Suprapubic skin (tissue), 4 donors: ENCODE measurements around the gene GLP2R. TPM values are rescaled to one million over a fixed set of nuclear protein-coding genes. Genes with fewer than 3 reads are reported as not detected.

Source experiments
- DNase-seq, 2 donors: peaks; one replicate each; pipeline ENCODE4 v3.0.0-alpha.2; 2019; ENCODE audit warnings: low spot score in 2 of 2
- H3K27ac ChIP-seq: fragments of 200-600 bp; sonication (generic); one replicate; pipeline ENCODE4 v1.5.1; 2019
- H3K27me3 ChIP-seq: fragments of 200-600 bp; sonication (generic); one replicate; pipeline ENCODE4 v1.5.1; 2019
- H3K36me3 ChIP-seq: fragments of 200-600 bp; sonication (generic); one replicate; pipeline ENCODE4 v1.5.1; 2019
- H3K4me1 ChIP-seq: fragments of 200-600 bp; sonication (generic); one replicate; pipeline ENCODE4 v1.5.1; 2019
- H3K4me3 ChIP-seq: fragments of 200-600 bp; sonication (generic); one replicate; pipeline ENCODE4 v1.5.1; 2019; ENCODE audit warnings: mild to moderate bottlenecking
- H3K9me3 ChIP-seq: fragments of 200-600 bp; sonication (generic); one replicate; pipeline ENCODE4 v1.5.1; 2019
- EP300 ChIP-seq: sonication (generic); formaldehyde crosslinking; IDR thresholded peaks from one replicate; pipeline ENCODE4 v1.6.1; 2017; ENCODE audit warnings: antibody characterized with exemption
- POLR2A ChIP-seq, 2 donors: fragments of 450-650 bp; IDR thresholded peaks; one replicate each; pipeline ENCODE4 v1.6.1; 2017; ENCODE audit warnings: antibody characterized with exemption in 2 of 2, mild to moderate bottlenecking in 2 of 2, moderate library complexity in 2 of 2
- POLR2AphosphoS5 ChIP-seq, 3 donors: sonication (generic); formaldehyde crosslinking; IDR thresholded peaks; one replicate each; pipeline ENCODE4 v1.6.1; 2017; ENCODE audit warnings: antibody characterized with exemption in 3 of 3
- WGBS: methylation state at CpG from one replicate; pipeline ENCODE4 v1.1.5; 2018; 5-methylcytosine and 5-hydroxymethylcytosine counted together
- total RNA-seq, 4 donors: library from RNA; depleted of rRNA; stranded (reverse); fragments of >200 nt; gene quantifications; one replicate each; pipeline ENCODE4 v1.1.0, GENCODE V29; 2016
- TF ChIP-seq, protein P1 (sequence below), 2 donors: fragments of 200-600 bp in 1 of 2; fragments of 450-650 bp in 1 of 2; sonication (generic) in 1 of 2; IDR thresholded peaks; one replicate each; pipeline ENCODE4 v1.5.1; 2016 to 2019; ENCODE audit warnings: antibody characterized with exemption in 2 of 2, mild to moderate bottlenecking in 1 of 2, moderate library complexity in 1 of 2

The GLP2R gene
- total RNA-seq, 4 donors from 2014 or later = 0.40 to 0.76 (median 0.49) TPM; not detected in 1

DNA sequence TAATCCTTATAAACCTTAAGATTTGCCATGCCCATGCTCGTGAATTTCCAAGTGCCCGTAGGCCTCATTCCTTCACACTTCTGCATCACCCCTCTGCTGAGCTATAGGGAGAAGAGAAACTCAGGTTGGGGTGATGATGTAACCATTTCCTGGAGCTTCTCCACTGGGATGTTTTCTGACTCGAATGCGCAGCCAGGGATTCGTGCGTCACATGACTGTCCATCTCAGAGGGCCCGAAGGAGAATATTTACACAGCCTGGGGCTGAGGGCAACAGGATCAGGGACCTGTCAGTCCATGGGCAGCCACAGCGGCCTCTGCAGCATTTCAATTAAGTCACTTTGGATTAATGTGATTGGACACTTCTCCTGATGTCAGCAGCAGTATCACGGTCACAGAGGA, 12.6 kb upstream of the GLP2R start:
- Histone ChIP-seq H3K27me3 (peaks cover 4% of the 10 kb centered on the region), H3K4me1 (no peaks in the 10 kb centered on the region), H3K9me3 (no peaks in the 10 kb centered on the region), H3K4me3 (no peak overlapping the region), H3K36me3 (no peaks in the 10 kb centered on the region), H3K27ac (no peak overlapping the region)
- no peak for TF ChIP-seq EP300
- no peak for DNase-seq
- 75% methylated on average over 8 of the region's 9 CpGs for WGBS

DNA sequence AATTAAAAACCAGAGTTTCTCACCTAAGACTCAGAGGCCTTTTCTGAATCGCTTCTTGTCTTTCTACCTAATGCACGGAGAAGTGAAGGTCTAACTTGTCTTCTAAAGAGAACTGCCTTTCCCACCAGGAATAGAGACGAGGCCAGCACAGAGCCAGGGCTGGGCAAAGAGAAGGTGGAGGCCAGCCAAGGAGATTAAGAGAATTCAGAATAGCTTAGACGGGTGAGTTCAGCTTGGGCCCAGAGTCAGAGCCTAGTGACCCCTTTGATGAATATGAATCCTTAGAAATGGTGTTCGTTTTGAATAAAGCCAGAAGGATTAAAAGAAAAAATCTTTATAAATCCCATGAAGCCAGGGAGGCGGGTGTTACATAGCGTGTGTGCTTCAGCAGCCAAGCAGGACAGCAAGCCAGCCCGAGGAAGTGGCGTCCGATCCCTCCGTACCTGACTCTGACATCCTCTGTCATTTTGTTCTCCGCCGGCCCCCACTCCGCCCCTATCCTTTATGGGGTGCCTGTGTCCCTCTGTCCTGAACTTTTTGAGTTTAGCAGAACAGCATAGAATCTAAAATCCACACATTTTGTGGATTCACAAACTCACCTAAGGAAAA, 11.3 kb upstream of the GLP2R start:
- TF ChIP-seq POLR2AphosphoS5 (IDR thresholded peaks at IDR 0.05) (no peak), EP300 (no peak), POLR2A (IDR thresholded peaks at IDR 0.05) (no peak)
- TF ChIP-seq, protein P1, sequence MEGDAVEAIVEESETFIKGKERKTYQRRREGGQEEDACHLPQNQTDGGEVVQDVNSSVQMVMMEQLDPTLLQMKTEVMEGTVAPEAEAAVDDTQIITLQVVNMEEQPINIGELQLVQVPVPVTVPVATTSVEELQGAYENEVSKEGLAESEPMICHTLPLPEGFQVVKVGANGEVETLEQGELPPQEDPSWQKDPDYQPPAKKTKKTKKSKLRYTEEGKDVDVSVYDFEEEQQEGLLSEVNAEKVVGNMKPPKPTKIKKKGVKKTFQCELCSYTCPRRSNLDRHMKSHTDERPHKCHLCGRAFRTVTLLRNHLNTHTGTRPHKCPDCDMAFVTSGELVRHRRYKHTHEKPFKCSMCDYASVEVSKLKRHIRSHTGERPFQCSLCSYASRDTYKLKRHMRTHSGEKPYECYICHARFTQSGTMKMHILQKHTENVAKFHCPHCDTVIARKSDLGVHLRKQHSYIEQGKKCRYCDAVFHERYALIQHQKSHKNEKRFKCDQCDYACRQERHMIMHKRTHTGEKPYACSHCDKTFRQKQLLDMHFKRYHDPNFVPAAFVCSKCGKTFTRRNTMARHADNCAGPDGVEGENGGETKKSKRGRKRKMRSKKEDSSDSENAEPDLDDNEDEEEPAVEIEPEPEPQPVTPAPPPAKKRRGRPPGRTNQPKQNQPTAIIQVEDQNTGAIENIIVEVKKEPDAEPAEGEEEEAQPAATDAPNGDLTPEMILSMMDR (IDR thresholded peaks at IDR 0.05) = no peak
- 74% methylated on average over 14 of the region's 14 CpGs for WGBS
- DNase-seq = no peak
- H3K4me3 ChIP-seq = no peak overlapping the region
- H3K27me3 ChIP-seq = peaks cover 4% of the 10 kb centered on the region
- H3K27ac ChIP-seq = no peak overlapping the region
- no peaks in the 10 kb centered on the region for H3K9me3 ChIP-seq
- no peaks in the 10 kb centered on the region for H3K4me1 ChIP-seq
- H3K36me3 ChIP-seq = no peaks in the 10 kb centered on the region

DNA sequence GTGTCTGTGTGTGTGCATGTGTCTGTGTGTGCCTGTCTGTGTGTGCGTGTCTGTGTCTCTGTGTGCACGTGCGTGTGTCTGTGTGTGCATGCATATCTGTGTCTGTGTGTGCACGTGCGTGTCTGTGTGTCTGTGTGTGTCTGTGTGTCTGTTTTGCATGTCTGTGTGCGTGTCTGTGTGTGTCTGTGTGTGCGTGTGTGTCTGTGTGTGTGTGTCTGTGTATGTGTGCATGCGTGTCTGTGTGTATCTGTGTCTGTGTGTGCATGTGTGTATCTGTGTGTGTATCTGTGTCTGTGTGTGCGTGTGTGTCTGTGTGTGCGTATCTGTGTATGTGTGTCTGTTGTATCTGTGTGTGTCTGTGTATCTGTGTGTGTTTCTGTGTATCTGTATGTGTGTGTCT, 9.3 kb upstream of the GLP2R start:
- Histone ChIP-seq H3K27ac (no peak overlapping the region), H3K9me3 (no peaks in the 10 kb centered on the region), H3K4me3 (no peak overlapping the region), H3K4me1 (no peaks in the 10 kb centered on the region), H3K36me3 (no peaks in the 10 kb centered on the region), H3K27me3 (peaks cover 2% of the 10 kb centered on the region)
- DNase-seq = no peak
- no peak for TF ChIP-seq EP300
- WGBS = 48% methylated on average over 7 of the region's 10 CpGs

DNA sequence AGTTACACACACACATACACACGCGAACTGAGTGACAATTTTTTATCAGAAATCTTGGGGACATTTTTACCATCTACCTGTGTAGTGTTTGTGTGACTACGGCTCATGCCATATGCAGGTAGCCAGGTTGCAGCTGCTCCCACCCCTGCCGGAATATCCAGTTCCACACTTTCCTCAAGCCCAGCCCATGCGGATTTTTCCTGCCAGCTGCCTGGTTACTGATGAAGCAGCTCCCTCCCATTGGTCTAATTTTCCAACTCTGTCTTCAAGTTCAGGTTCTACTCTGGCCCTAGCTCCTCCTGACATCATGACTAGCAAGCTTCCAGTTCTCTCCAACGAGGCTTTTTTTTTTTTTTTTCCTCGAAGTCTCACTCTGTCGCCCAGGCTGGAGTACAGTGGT, 8.6 kb upstream of the GLP2R start:
- TF ChIP-seq EP300 = no peak
- TF ChIP-seq, protein P1 (IDR thresholded peaks at IDR 0.05) = no peak
- no peaks in the 10 kb centered on the region for H3K36me3 ChIP-seq
- no peaks in the 10 kb centered on the region for H3K4me1 ChIP-seq
- DNase-seq = no peak
- H3K27ac ChIP-seq = no peak overlapping the region
- H3K27me3 ChIP-seq = no peaks in the 10 kb centered on the region
- 43% methylated on average over 8 of the region's 8 CpGs for WGBS
- no peak overlapping the region for H3K4me3 ChIP-seq
- H3K9me3 ChIP-seq = no peaks in the 10 kb centered on the region

DNA sequence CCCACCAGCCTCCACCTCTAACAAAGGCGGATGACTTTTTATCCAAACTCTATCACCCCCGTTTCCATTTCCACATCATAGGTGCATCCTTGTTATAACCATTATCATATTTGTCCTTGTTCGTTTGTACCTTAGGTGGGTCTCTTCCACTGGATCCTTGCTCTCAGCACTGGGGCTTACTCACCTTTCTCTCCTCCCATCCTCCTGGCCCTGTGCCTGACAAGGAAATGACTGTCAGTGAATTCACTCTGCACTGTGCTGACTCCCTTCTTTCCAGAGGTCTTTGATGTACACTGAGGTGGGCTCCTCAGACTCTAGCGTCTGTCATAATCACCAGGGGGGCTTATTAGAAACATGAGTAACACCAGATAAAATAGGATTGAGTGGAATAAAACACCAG, 7.0 kb upstream of the GLP2R start:
- Histone ChIP-seq H3K27me3 (peaks cover 3% of the 10 kb centered on the region), H3K36me3 (no peaks in the 10 kb centered on the region), H3K4me1 (no peaks in the 10 kb centered on the region), H3K4me3 (no peak overlapping the region), H3K9me3 (no peaks in the 10 kb centered on the region), H3K27ac (no peak overlapping the region)
- no peak for TF ChIP-seq POLR2A (IDR thresholded peaks at IDR 0.05)
- no peak for TF ChIP-seq POLR2AphosphoS5 (IDR thresholded peaks at IDR 0.05)
- no peak for TF ChIP-seq EP300
- TF ChIP-seq, protein P1 (IDR thresholded peaks at IDR 0.05) = no peak
- 53% methylated on average over 4 of the region's 4 CpGs for WGBS
- no peak for DNase-seq

DNA sequence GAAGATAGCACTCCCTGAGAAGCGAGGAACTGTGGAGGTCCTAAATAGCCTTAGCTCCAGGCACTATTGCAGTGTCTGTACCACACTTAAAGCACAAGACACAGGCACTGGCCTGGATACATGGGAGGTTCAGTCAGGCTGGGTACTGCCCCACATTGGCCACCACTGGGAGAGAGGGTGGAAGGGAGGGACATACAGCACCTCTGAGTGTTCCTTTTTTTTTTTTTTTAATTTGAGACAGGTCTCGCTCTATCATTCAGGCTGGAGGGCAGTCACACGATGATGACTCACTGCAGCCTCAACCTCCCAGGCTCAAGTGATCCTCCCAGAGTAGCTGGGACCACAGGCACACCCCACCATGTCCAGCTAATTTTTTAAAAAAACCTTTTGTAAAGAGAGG, 5.3 kb upstream of the GLP2R start:
- H3K9me3 ChIP-seq = no peaks in the 10 kb centered on the region
- H3K4me3 ChIP-seq = no peak overlapping the region
- H3K27me3 ChIP-seq = peaks cover 5% of the 10 kb centered on the region
- H3K27ac ChIP-seq = no peak overlapping the region
- 65% methylated on average over 3 of the region's 3 CpGs for WGBS
- H3K36me3 ChIP-seq = no peaks in the 10 kb centered on the region
- DNase-seq = no peak
- TF ChIP-seq EP300 = no peak
- TF ChIP-seq POLR2A (IDR thresholded peaks at IDR 0.05) = no peak
- TF ChIP-seq, protein P1 (IDR thresholded peaks at IDR 0.05) = no peak
- TF ChIP-seq POLR2AphosphoS5 (IDR thresholded peaks at IDR 0.05) = no peak
- H3K4me1 ChIP-seq = no peaks in the 10 kb centered on the region
